HepG2 (cell line): ENCODE measurements around the gene DCK. TPM values are rescaled to one million over a fixed set of nuclear protein-coding genes. Genes with fewer than 3 reads are reported as not detected.

ENCODE experiments used
- ATAC-seq: fragments of 200-7000 bp; cut with Tn5 transposase; 3 replicates; pipeline ENCODE4 v1.9.1; 2020; ENCODE audit warnings: mild to moderate bottlenecking, moderate library complexity
- BruUV-seq: library from RNA; stranded (reverse); fragments of 400-500 nt; replicated peaks from 2 replicates; lab custom pipeline; 2021; lab: Mats Ljungman, UMichigan
- CTCF ChIA-PET: fragments of 300-600 bp; formaldehyde crosslinking; extraction: SDS; loops from one replicate; lab custom pipeline; 2021; ENCODE audit warnings: low total read pairs, inconsistent platforms, low intra/inter-chr PET ratio; lab: Yijun Ruan, JAX
- POLR2A ChIA-PET: fragments of 350-600 bp; sonication (Branson Sonifier 250); formaldehyde crosslinking; loops from one replicate; lab custom pipeline; 2020; ENCODE audit warnings: antibody characterized with exemption, inconsistent platforms; lab: Yijun Ruan, JAX
- DNase-seq: peaks from one replicate; pipeline ENCODE4 v3.0.0-alpha.2; 2015; ENCODE audit warnings: low spot score
- FAIRE-seq: peaks from 3 replicates; lab custom pipeline; 2011; peaks lifted over from hg19 to GRCh38; lab: Jason Lieb, UNC
- H2AFZ ChIP-seq: one replicate; pipeline ENCODE4 v1.6.1; 2011; ENCODE audit warnings: low read length, inconsistent platforms
- H3K27ac ChIP-seq: fragments of 300-600 bp; 3 replicates; pipeline ENCODE4 v1.8.0; 2011; ENCODE audit warnings: mixed run types, mild to moderate bottlenecking, mixed read lengths, low read length, inconsistent platforms; ENCODE audit not compliant: insufficient read depth; ENCODE audit errors: extremely low read length
- H3K27me3 ChIP-seq, 2 experiments: fragments of 200-600 bp in 1 of 2; 2 replicates in 1 of 2; 3 replicates in 1 of 2; pipeline versions ENCODE4 v1.6.0 to v1.8.0; 2011; ENCODE audit warnings: low read length in 2 of 2, mild to moderate bottlenecking in 2 of 2, moderate library complexity in 2 of 2, inconsistent platforms in 1 of 2; ENCODE audit not compliant: insufficient read depth in 2 of 2, control insufficient read depth in 1 of 2
- H3K36me3 ChIP-seq, 2 experiments: fragments of 200-600 bp in 1 of 2; replicated peaks in 1 of 2; 2 replicates in 1 of 2; 3 replicates in 1 of 2; pipeline versions ENCODE4 v1.5.1 to v1.8.0; 2011; ENCODE audit warnings: low read length in 2 of 2, inconsistent platforms in 1 of 2; ENCODE audit not compliant: insufficient read depth in 2 of 2, control insufficient read depth in 1 of 2
- H3K4me1 ChIP-seq: 2 replicates; pipeline ENCODE4 v1.5.1; 2012; ENCODE audit warnings: low read length, inconsistent platforms; ENCODE audit not compliant: insufficient read depth
- H3K4me2 ChIP-seq: 2 replicates; pipeline ENCODE4 v1.6.0; 2011; ENCODE audit warnings: low read depth, low read length, inconsistent platforms
- H3K4me3 ChIP-seq, 3 experiments: fragments of 200-600 bp in 1 of 3; sonication (generic), shearing (Covaris generic) in 1 of 3; replicated peaks in 1 of 3; 2 replicates each; pipeline ENCODE4 v1.5.1; 2011 to 2016; ENCODE audit warnings: low read length in 3 of 3, inconsistent platforms in 2 of 3, low read depth in 2 of 3, mild to moderate bottlenecking in 2 of 3, control low read depth in 1 of 3, mixed read lengths in 1 of 3; ENCODE audit not compliant: insufficient read depth in 1 of 3
- H3K79me2 ChIP-seq: one replicate; pipeline ENCODE4 v1.6.1; 2011; ENCODE audit warnings: low read length, inconsistent platforms; ENCODE audit not compliant: insufficient read depth
- H3K9ac ChIP-seq: 2 replicates; pipeline ENCODE4 v1.6.0; 2011; ENCODE audit warnings: mild to moderate bottlenecking, low read depth, low read length, inconsistent platforms; ENCODE audit not compliant: insufficient read depth
- H3K9me3 ChIP-seq: 2 replicates; pipeline ENCODE4 v1.5.1; 2012; ENCODE audit warnings: mild to moderate bottlenecking, low read length
- H4K20me1 ChIP-seq: 2 replicates; pipeline ENCODE4 v1.6.0; 2011; ENCODE audit warnings: inconsistent platforms, mild to moderate bottlenecking, low read length, moderate library complexity; ENCODE audit not compliant: insufficient read depth
- KLF12 ChIP-seq: sonication (generic); formaldehyde crosslinking; IDR thresholded peaks from 2 replicates; pipeline ENCODE4 v1.4.0; 2020; ENCODE audit warnings: missing genetic modification reagents, borderline replicate concordance
- MAFF ChIP-seq: IDR thresholded peaks from 2 replicates; pipeline ENCODE4 v1.6.1; 2011; ENCODE audit warnings: low read depth, low read length, improper control_type of control experiment
- MAFK ChIP-seq, 2 experiments: IDR thresholded peaks in 1 of 2; conservative IDR thresholded peaks in 1 of 2; 2 replicates each; pipeline ENCODE4 v1.6.1; 2011; ENCODE audit warnings: improper control_type of control experiment in 2 of 2, low read length in 2 of 2
- PLSCR1 ChIP-seq: sonication (generic); formaldehyde crosslinking; IDR thresholded peaks from 2 replicates; pipeline ENCODE4 v1.5.0; 2020; ENCODE audit warnings: missing genetic modification reagents, mild to moderate bottlenecking, borderline replicate concordance
- PRDM15 ChIP-seq: sonication (generic); formaldehyde crosslinking; IDR thresholded peaks from 2 replicates; pipeline ENCODE4 v1.4.0; 2020; ENCODE audit warnings: missing genetic modification reagents
- RBAK ChIP-seq: sonication (generic); formaldehyde crosslinking; IDR thresholded peaks from 2 replicates; pipeline ENCODE4 v1.5.1; 2020; ENCODE audit warnings: mild to moderate bottlenecking, missing genetic modification reagents
- ZBTB42 ChIP-seq: sonication (generic); formaldehyde crosslinking; IDR thresholded peaks from 2 replicates; pipeline ENCODE4 v1.5.0; 2020; ENCODE audit warnings: mild to moderate bottlenecking, missing genetic modification reagents
- ZNF121 ChIP-seq: sonication (generic); formaldehyde crosslinking; IDR thresholded peaks from 2 replicates; pipeline ENCODE4 v1.5.0; 2020; ENCODE audit warnings: mild to moderate bottlenecking, missing genetic modification reagents
- ZNF138 ChIP-seq: sonication (generic); formaldehyde crosslinking; IDR thresholded peaks from 2 replicates; pipeline ENCODE4 v1.5.0; 2020; ENCODE audit warnings: mild to moderate bottlenecking, low read depth, missing genetic modification reagents
- ZNF205 ChIP-seq: IDR thresholded peaks from 2 replicates; pipeline ENCODE4 v1.6.1; 2018; ENCODE audit warnings: missing biosample characterization, missing genetic modification reagents
- ZNF224 ChIP-seq: sonication (generic); formaldehyde crosslinking; IDR thresholded peaks from 2 replicates; pipeline ENCODE4 v1.5.0; 2020; ENCODE audit warnings: mild to moderate bottlenecking, missing genetic modification reagents
- ZNF431 ChIP-seq: sonication (generic); formaldehyde crosslinking; IDR thresholded peaks from 2 replicates; pipeline ENCODE4 v1.9.0; 2022; ENCODE audit warnings: missing genetic modification reagents, low read depth, mild to moderate bottlenecking, borderline replicate concordance
- ZNF441 ChIP-seq: sonication (generic); formaldehyde crosslinking; IDR thresholded peaks from 2 replicates; pipeline ENCODE4 v1.7.0; 2021; ENCODE audit warnings: missing genetic modification reagents, borderline replicate concordance
- ZNF7 ChIP-seq: IDR thresholded peaks from 2 replicates; pipeline ENCODE4 v1.6.1; 2016; ENCODE audit warnings: missing biosample characterization, missing genetic modification reagents
- ZSCAN9 ChIP-seq: IDR thresholded peaks from 2 replicates; pipeline ENCODE4 v1.6.1; 2016; ENCODE audit warnings: borderline replicate concordance
- WGBS: methylation state at CpG from one replicate; pipeline ENCODE4 v1.1.6; 2017; ENCODE audit warnings: low lambda C conversion rate; 5-methylcytosine and 5-hydroxymethylcytosine counted together
- in situ Hi-C: cut with HindIII; loops from 2 replicates; pipeline ENCODE4 v1.10.0; 2017; ENCODE audit warnings: low pct_unique_long_range_greater_than_20kb; ENCODE audit not compliant: extremely low pct_ligation_motif_present
- intact Hi-C: fragments of 100-400 bp; cut with micrococcal nuclease; formaldehyde crosslinking; loops from one replicate; pipeline ENCODE4 v1.10.0; 2022; ENCODE audit not compliant: unreplicated experiment
- polyA plus RNA-seq, 8 experiments: library from polyadenylated mRNA; depleted of rRNA in 3 of 8; stranded (reverse) in 7 of 8; unstranded in 1 of 8; fragments of >200 nt; fragmentation: Illumina TruSeq in 4 of 8; extraction: Trizol in 4 of 8; gene quantifications; 2 replicates each; pipeline versions ENCODE4 v1.2.1 to v1.2.3, GENCODE V29; 2011 to 2016; ENCODE audit warnings: low read depth in 4 of 8, missing spikeins in 1 of 8, mixed read lengths in 1 of 8; ENCODE audit not compliant: insufficient read depth in 1 of 8
- total RNA-seq, 5 experiments: library from RNA; depleted of rRNA; stranded (reverse); fragments of >200 nt; fragmentation: Illumina TruSeq; extraction: Trizol; gene quantifications; 2 replicates each; pipeline ENCODE4 v1.2.3, GENCODE V29; 2016; ENCODE audit warnings: low read depth in 1 of 5

The DCK gene
- total and polyA plus RNA-seq, 2 of the 13 experiments (the other 11 are each of a cell fraction or from before 2014, with no cell fraction given), result 5.7 to 21.8 TPM

GRCh38 chr4:71027611-71028010 lies 34.2 kb downstream of the DCK start:
- Histone ChIP-seq H3K27me3 (no peaks in the 10 kb centered on the region), H3K9ac (no peak overlapping the region), H3K27ac (no peak overlapping the region), H3K4me2 (no peak overlapping the region), H3K4me3 (no peak overlapping the region), H3K4me1 (peaks cover 15% of the 10 kb centered on the region), H3K36me3 (peaks cover 0 to 8% of the 10 kb centered on the region in 2 experiments; a peak in 2 of 5 replicates), H3K9me3 (no peaks in the 10 kb centered on the region), H3K79me2 (no peaks in the 10 kb centered on the region), H4K20me1 (no peaks in the 10 kb centered on the region), H2AFZ (no peak overlapping the region)
- FAIRE-seq (no peak), ATAC-seq (no peak), DNase-seq (no peak)
- 94% methylated on average over 1 of the region's 1 CpG for WGBS
- ChIA-PET CTCF (no interaction called here), POLR2A (no interaction called here)
- intact Hi-C loops, result no loop called here
- TF ChIP-seq MAFK (conservative IDR thresholded peaks at IDR 0.05 in 1 of 2, IDR thresholded peaks at IDR 0.05 in 1 of 2; ENCODE audit: low read length in 2 of 2) (peak; percentile 24 to 48; a peak in 3 of 4 replicates), PRDM15 (CRISPR knock-in tag) (no peak), ZBTB42 (CRISPR knock-in tag) (no peak), ZNF441 (no peak), ZNF205 (CRISPR knock-in tag) (no peak), ZNF138 (CRISPR knock-in tag) (no peak), RBAK (no peak), KLF12 (CRISPR knock-in tag) (no peak), ZNF431 (CRISPR knock-in tag) (no peak), PLSCR1 (CRISPR knock-in tag) (no peak), ZNF7 (CRISPR knock-in tag) (no peak), ZSCAN9 (CRISPR knock-in tag) (no peak), ZNF224 (no peak), MAFF (peak; percentile 44; the same call in 1 of the 2 replicates), ZNF121 (CRISPR knock-in tag) (no peak)
- BruUV-seq, result no TSS peak
- in situ Hi-C loops, result no loop called here
